ENCODE results near the gene PYGM. TPM values are rescaled to one million over a fixed set of nuclear protein-coding genes. Genes with fewer than 3 reads are reported as not detected.
A peak's percentile ranks its signal among the peaks of the same experiment; 100 is the strongest.

Gene PYGM
- total RNA-seq, 1 donor from 2014 or later, result 1.8 TPM

GRCh38 chr11:64792482-64792881 is 32.7 kb upstream of the PYGM start:
- DNase-seq (ENCODE audit: low spot score), result peak; percentile 76

GRCh38 chr11:64791781-64792291 is 32.1 kb upstream of the PYGM start:
- peak; percentile 77 for DNase-seq (ENCODE audit: low spot score)

GRCh38 chr11:64790205-64791095 is 30.7 kb upstream of the PYGM start:
- peak; percentile 87 for DNase-seq (ENCODE audit: low spot score)

GRCh38 chr11:64789331-64790204 is 29.8 kb upstream of the PYGM start:
- peak; percentile 82 for DNase-seq (ENCODE audit: low spot score)

- peak; percentile 73 for DNase-seq (ENCODE audit: low spot score)
These were observed 28.8 kb upstream of the PYGM start for GRCh38 chr11:64788321-64789215.

- DNase-seq (ENCODE audit: low spot score), result peak; percentile 91
These were observed 27.9 kb upstream of the PYGM start for GRCh38 chr11:64787526-64788320.

GRCh38 chr11:64786308-64786707 is 26.5 kb upstream of the PYGM start:
- DNase-seq (ENCODE audit: low spot score), result peak; percentile 53

GRCh38 chr11:64784813-64785581 is 25.2 kb upstream of the PYGM start:
- DNase-seq (ENCODE audit: low spot score), result no peak

- peak; percentile 99 for DNase-seq (ENCODE audit: low spot score)
These were observed 18.9 kb upstream of the PYGM start, which contains the start of gene SF1 for GRCh38 chr11:64778473-64779298. SF1 (minus strand) TSS chr11:64778542; CDS start chr11:64778392, 150 bp downstream.

GRCh38 chr11:64778223-64778472 is 18.4 kb upstream of the PYGM start:
- DNase-seq (ENCODE audit: low spot score), result no peak

GRCh38 chr11:64777449-64778222 is 17.9 kb upstream of the PYGM start:
- DNase-seq (ENCODE audit: low spot score), result peak; percentile 93

GRCh38 chr11:64776875-64777274 is 17.1 kb upstream of the PYGM start:
- no peak for DNase-seq (ENCODE audit: low spot score)

- DNase-seq (ENCODE audit: low spot score), result no peak
These were observed 16.7 kb upstream of the PYGM start for GRCh38 chr11:64776425-64776824.

- no peak for DNase-seq (ENCODE audit: low spot score)
These were observed 14.4 kb upstream of the PYGM start for GRCh38 chr11:64774144-64774543.

GRCh38 chr11:64772303-64773018 is 12.7 kb upstream of the PYGM start:
- no peak for DNase-seq (ENCODE audit: low spot score)

- no peak for DNase-seq (ENCODE audit: low spot score)
These were observed 12.1 kb upstream of the PYGM start for GRCh38 chr11:64771861-64772260.

GRCh38 chr11:64770120-64770519 is 10.3 kb upstream of the PYGM start:
- DNase-seq (ENCODE audit: low spot score), result peak; percentile 57
